Stimulated activated naive CD8-positive, alpha-beta T cell treated with anti-CD3 and anti-CD28 coated beads, Interleukin-15, Interleukin-2, amounts not matched to agents 100 ng/mL and 50 ng/mL, for 24 hours (primary cell): ENCODE measurements around the gene IL1RAPL2.

Experiments
- H3K27ac Mint-ChIP-seq: one replicate; pipeline ENCODE4 v1.8.0; 2021; ENCODE audit warnings: mild to moderate bottlenecking, mixed read lengths
- H3K27me3 Mint-ChIP-seq: one replicate; pipeline ENCODE4 v1.8.0; 2021; ENCODE audit warnings: mixed read lengths
- H3K36me3 Mint-ChIP-seq: one replicate; pipeline ENCODE4 v1.8.0; 2021; ENCODE audit warnings: low read depth, mixed read lengths
- H3K4me1 Mint-ChIP-seq: one replicate; pipeline ENCODE4 v1.8.0; 2021; ENCODE audit warnings: low read depth, mixed read lengths
- H3K4me3 Mint-ChIP-seq: one replicate; pipeline ENCODE4 v1.8.0; 2021; ENCODE audit warnings: mild to moderate bottlenecking, mixed read lengths
- H3K9me3 Mint-ChIP-seq: one replicate; pipeline ENCODE4 v1.8.0; 2021; ENCODE audit warnings: mixed read lengths

IL1RAPL2 gene

DNA sequence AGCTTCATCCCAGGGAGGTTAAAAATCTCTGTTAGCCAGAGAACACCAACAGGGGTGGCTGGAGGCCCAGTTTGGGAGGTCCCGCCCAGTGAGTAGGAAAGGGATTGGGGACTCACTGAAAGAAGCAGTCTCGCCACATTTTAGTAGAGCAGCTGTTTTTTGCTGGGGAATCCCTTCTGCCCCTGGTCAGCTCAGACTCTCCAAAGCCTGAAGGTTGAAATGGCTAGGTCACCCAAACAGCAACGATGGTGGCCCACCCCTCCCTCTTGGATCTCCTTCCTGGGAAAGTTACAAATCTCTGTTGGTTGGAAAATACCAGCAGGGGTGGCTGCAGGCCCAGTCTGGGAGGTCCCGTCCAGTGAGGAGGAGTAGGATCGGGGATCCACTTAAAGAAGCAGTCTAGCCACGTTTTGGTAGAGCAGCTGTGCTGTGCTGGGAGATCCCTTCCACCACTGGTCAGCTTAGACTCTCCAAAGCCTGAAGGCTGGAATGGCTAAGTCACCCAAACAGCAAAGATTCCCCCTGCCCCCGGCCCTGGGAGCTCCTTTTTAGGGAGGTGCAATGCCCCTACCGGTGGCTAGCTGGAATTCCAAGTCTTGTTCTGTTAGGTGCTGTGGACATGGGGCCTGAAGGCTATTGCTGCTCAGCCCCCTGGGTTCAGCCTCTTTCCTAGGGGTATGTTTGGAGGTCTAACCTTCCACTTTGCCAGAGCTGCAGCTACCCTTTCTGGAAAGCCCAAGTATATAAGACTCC is 694.5 kb downstream of the IL1RAPL2 start:
- no peak overlapping the region for H3K27ac Mint-ChIP-seq
- no peaks in the 10 kb centered on the region for H3K27me3 Mint-ChIP-seq
- no peak overlapping the region for H3K4me3 Mint-ChIP-seq
- no peaks in the 10 kb centered on the region for H3K4me1 Mint-ChIP-seq
- H3K36me3 Mint-ChIP-seq, result no peaks in the 10 kb centered on the region
- peaks cover 3% of the 10 kb centered on the region for H3K9me3 Mint-ChIP-seq

DNA sequence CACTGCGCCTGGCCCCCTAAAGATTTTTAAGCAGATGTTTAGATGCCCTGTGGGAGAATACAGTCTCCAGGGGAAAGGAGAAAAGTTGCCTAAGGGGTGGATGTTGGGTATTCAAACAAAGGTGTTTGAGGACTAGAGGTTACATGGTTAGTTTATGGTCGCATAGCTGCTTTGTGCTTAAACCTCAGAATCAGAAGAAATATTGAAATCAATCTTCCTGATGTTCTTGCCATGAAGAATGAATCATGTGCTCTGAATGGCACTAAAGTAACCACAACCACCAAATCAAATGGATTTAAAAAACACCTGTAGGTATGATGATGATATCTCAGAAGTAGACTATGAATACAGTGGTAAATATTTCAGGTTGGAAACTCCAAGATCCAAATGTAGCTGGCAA is 697.2 kb downstream of the IL1RAPL2 start:
- no peaks in the 10 kb centered on the region for H3K27me3 Mint-ChIP-seq
- H3K4me1 Mint-ChIP-seq, result no peaks in the 10 kb centered on the region
- no peaks in the 10 kb centered on the region for H3K36me3 Mint-ChIP-seq
- H3K4me3 Mint-ChIP-seq, result no peak overlapping the region
- peaks cover 3% of the 10 kb centered on the region for H3K9me3 Mint-ChIP-seq
- H3K27ac Mint-ChIP-seq, result no peak overlapping the region

GRCh38 chrX:105263801-105264200 is 697.8 kb downstream of the IL1RAPL2 start:
- Mint-ChIP-seq H3K9me3 (peaks cover 3% of the 10 kb centered on the region), H3K27me3 (no peaks in the 10 kb centered on the region), H3K4me3 (no peak overlapping the region), H3K36me3 (no peaks in the 10 kb centered on the region), H3K4me1 (no peaks in the 10 kb centered on the region), H3K27ac (no peak overlapping the region)

DNA sequence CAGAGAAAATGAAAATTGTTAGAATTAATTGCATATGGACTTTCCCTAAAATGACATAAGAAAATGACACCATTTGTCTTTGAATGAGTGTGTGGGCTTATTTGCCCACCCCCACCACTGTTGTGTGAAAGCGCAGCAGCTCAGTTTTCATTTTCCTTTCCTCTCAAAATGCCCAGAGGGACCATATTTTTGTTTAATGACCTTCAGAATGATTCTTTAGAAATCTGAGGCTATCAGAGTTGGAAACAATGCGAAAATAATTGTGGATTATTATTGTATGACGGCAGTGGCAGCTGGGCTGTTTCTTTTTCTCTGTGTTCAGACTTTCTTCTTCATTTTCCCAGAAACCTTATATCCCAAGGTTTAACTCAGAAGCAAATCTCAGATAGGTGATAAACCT is 699.1 kb downstream of the IL1RAPL2 start:
- no peaks in the 10 kb centered on the region for H3K4me1 Mint-ChIP-seq
- H3K27me3 Mint-ChIP-seq, result no peaks in the 10 kb centered on the region
- no peaks in the 10 kb centered on the region for H3K36me3 Mint-ChIP-seq
- H3K9me3 Mint-ChIP-seq, result peaks cover 3% of the 10 kb centered on the region
- no peak overlapping the region for H3K4me3 Mint-ChIP-seq
- H3K27ac Mint-ChIP-seq, result no peak overlapping the region

- H3K4me3 Mint-ChIP-seq, result no peak overlapping the region
- H3K36me3 Mint-ChIP-seq, result no peaks in the 10 kb centered on the region
- peaks cover under 1% of the 10 kb centered on the region for H3K9me3 Mint-ChIP-seq
- no peaks in the 10 kb centered on the region for H3K27me3 Mint-ChIP-seq
- H3K27ac Mint-ChIP-seq, result no peak overlapping the region
- no peaks in the 10 kb centered on the region for H3K4me1 Mint-ChIP-seq
Measured at GRCh38 chrX:105266456-105266855, 700.5 kb downstream of the IL1RAPL2 start.

- no peaks in the 10 kb centered on the region for H3K27me3 Mint-ChIP-seq
- no peaks in the 10 kb centered on the region for H3K36me3 Mint-ChIP-seq
- H3K9me3 Mint-ChIP-seq, result no peaks in the 10 kb centered on the region
- H3K27ac Mint-ChIP-seq, result no peak overlapping the region
- H3K4me3 Mint-ChIP-seq, result no peak overlapping the region
- no peaks in the 10 kb centered on the region for H3K4me1 Mint-ChIP-seq
Measured at GRCh38 chrX:105267167-105267566, 701.2 kb downstream of the IL1RAPL2 start.

DNA sequence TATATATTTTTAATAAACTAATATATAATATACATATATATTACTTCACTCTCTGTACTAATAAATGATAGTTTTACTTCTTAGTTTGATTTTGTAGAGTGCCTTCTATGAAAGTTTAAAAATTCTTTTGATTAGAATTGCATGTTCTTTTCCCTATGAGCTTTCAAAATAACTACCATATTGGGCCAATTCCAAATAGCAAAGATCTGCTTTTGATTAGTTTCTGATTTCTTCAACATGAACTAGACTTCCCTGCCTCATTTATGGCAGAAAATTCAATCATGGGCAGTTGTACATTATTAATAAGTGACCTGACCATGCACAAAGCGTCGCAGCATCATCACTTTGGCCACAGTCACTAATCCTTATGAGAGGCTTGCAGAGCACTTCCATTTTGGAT is 703.4 kb downstream of the IL1RAPL2 start:
- Mint-ChIP-seq H3K9me3 (no peaks in the 10 kb centered on the region), H3K36me3 (no peaks in the 10 kb centered on the region), H3K4me1 (no peaks in the 10 kb centered on the region), H3K27me3 (no peaks in the 10 kb centered on the region), H3K4me3 (no peak overlapping the region), H3K27ac (no peak overlapping the region)

GRCh38 chrX:105273326-105273725 is 707.3 kb downstream of the IL1RAPL2 start:
- Mint-ChIP-seq H3K27ac (no peak overlapping the region), H3K9me3 (no peaks in the 10 kb centered on the region), H3K4me3 (no peak overlapping the region), H3K4me1 (no peaks in the 10 kb centered on the region), H3K27me3 (no peaks in the 10 kb centered on the region), H3K36me3 (no peaks in the 10 kb centered on the region)

- H3K4me1 Mint-ChIP-seq, result no peaks in the 10 kb centered on the region
- no peaks in the 10 kb centered on the region for H3K27me3 Mint-ChIP-seq
- H3K27ac Mint-ChIP-seq, result no peak overlapping the region
- H3K36me3 Mint-ChIP-seq, result no peaks in the 10 kb centered on the region
- H3K4me3 Mint-ChIP-seq, result no peak overlapping the region
- H3K9me3 Mint-ChIP-seq, result no peaks in the 10 kb centered on the region
Measured at GRCh38 chrX:105274091-105274490, 708.1 kb downstream of the IL1RAPL2 start.

DNA sequence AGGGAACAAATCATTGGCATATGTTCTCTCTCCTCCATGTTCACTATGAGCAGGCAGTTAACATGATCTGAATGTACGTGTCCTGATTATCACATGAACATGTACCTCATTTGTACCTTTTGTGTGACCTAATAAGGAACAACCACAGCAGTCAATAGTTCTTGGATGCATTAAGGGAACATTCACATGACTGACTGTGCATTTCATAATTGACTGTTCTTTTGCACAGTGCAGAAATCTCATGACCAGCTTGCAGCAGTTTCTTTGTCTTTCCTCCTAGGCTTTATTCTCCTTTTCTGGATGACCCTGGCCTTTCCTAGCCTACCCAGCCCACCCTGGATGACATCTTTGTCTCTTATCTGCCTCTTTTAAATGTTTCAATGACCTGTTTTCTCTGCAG is 711.1 kb downstream of the IL1RAPL2 start:
- Mint-ChIP-seq H3K4me3 (no peak overlapping the region), H3K27ac (no peak overlapping the region), H3K36me3 (no peaks in the 10 kb centered on the region), H3K4me1 (no peaks in the 10 kb centered on the region), H3K27me3 (no peaks in the 10 kb centered on the region), H3K9me3 (no peaks in the 10 kb centered on the region)

- H3K27ac Mint-ChIP-seq, result no peak overlapping the region
- no peaks in the 10 kb centered on the region for H3K36me3 Mint-ChIP-seq
- no peaks in the 10 kb centered on the region for H3K4me1 Mint-ChIP-seq
Measured at GRCh38 chrX:105282077-105282476, 716.1 kb downstream of the IL1RAPL2 start.

DNA sequence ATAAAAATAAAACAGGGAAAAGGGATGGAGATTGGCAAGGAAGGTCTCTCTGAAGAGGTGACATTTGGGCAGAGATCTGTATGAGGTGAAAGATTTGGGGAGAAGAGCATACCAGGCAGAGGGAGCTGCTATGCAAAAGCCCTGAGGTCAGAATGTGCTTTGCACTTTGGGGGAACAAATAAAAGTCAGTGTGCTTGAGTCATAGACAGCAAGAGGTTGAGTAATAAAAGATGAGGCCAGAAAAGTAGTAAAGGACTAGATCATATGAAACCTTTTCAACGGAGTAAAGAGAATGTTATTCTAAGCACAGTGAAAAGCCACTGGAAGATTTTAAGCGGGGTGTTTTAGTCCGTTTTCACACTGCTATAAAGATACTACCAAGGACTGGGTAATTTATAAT is 731.0 kb downstream of the IL1RAPL2 start:
- no peak overlapping the region for H3K27ac Mint-ChIP-seq
- no peaks in the 10 kb centered on the region for H3K4me1 Mint-ChIP-seq
- H3K9me3 Mint-ChIP-seq, result no peaks in the 10 kb centered on the region
- no peaks in the 10 kb centered on the region for H3K36me3 Mint-ChIP-seq
- H3K27me3 Mint-ChIP-seq, result no peaks in the 10 kb centered on the region
- H3K4me3 Mint-ChIP-seq, result no peak overlapping the region

More at GRCh38 chrX:105282077-105282476, 716.1 kb downstream of the IL1RAPL2 start:
- no peak overlapping the region for H3K4me3 Mint-ChIP-seq
- H3K9me3 Mint-ChIP-seq, result peaks cover 3% of the 10 kb centered on the region
- H3K27me3 Mint-ChIP-seq, result no peaks in the 10 kb centered on the region

GRCh38 chrX:105299286-105299685 is 733.3 kb downstream of the IL1RAPL2 start:
- Mint-ChIP-seq H3K4me1 (no peaks in the 10 kb centered on the region), H3K27ac (no peak overlapping the region), H3K4me3 (no peak overlapping the region), H3K9me3 (no peaks in the 10 kb centered on the region), H3K27me3 (no peaks in the 10 kb centered on the region), H3K36me3 (no peaks in the 10 kb centered on the region)

- no peaks in the 10 kb centered on the region for H3K36me3 Mint-ChIP-seq
- H3K4me1 Mint-ChIP-seq, result no peaks in the 10 kb centered on the region
- no peaks in the 10 kb centered on the region for H3K9me3 Mint-ChIP-seq
- no peak overlapping the region for H3K27ac Mint-ChIP-seq
- H3K27me3 Mint-ChIP-seq, result no peaks in the 10 kb centered on the region
- H3K4me3 Mint-ChIP-seq, result no peak overlapping the region
Measured at GRCh38 chrX:105302246-105302645, 736.2 kb downstream of the IL1RAPL2 start.

- Mint-ChIP-seq H3K36me3 (no peaks in the 10 kb centered on the region), H3K4me3 (no peak overlapping the region), H3K27ac (no peak overlapping the region), H3K9me3 (no peaks in the 10 kb centered on the region), H3K27me3 (no peaks in the 10 kb centered on the region), H3K4me1 (no peaks in the 10 kb centered on the region)
Measured at GRCh38 chrX:105307762-105308161, 741.8 kb downstream of the IL1RAPL2 start.

DNA sequence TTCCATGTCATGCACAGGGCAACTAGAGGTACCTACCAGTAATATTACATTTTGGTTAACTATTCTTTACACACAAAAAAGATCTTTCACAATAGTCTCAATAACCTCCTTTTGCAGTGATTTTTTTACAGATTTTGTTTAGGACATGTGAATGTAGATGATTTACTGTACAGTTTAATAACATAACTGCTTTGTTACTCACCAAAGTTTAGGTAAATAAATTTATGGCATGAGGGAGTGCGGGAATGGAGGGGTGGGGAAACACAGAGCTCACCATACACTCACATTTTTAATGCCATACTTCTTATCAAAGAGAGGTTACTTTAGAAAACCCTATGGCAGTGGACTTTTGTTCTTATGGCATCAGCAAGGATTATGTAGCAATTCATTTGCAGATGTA is 747.6 kb downstream of the IL1RAPL2 start:
- H3K27ac Mint-ChIP-seq, result no peak overlapping the region
- H3K4me1 Mint-ChIP-seq, result no peaks in the 10 kb centered on the region
- no peak overlapping the region for H3K4me3 Mint-ChIP-seq
- no peaks in the 10 kb centered on the region for H3K27me3 Mint-ChIP-seq
- H3K36me3 Mint-ChIP-seq, result no peaks in the 10 kb centered on the region
- no peaks in the 10 kb centered on the region for H3K9me3 Mint-ChIP-seq
